Liver (tissue), 2 donors: ENCODE measurements around the gene NTM.

Experiments
- RXRA ChIP-seq, 2 donors: IDR thresholded peaks; 2 replicates each; pipeline ENCODE4 v1.6.1; 2017 to 2018; ENCODE audit warnings: antibody characterized with exemption in 2 of 2, mild to moderate bottlenecking in 1 of 2
- TAF1 ChIP-seq: conservative IDR thresholded peaks from 2 replicates; pipeline ENCODE4 v1.6.1; 2016; ENCODE audit warnings: antibody characterized with exemption, mild to moderate bottlenecking
- YY1 ChIP-seq: IDR thresholded peaks from 2 replicates; pipeline ENCODE4 v1.6.1; 2016; ENCODE audit warnings: antibody characterized with exemption, mild to moderate bottlenecking
- ZBTB33 ChIP-seq: IDR thresholded peaks from 2 replicates; pipeline ENCODE4 v1.6.1; 2016; ENCODE audit warnings: antibody characterized with exemption
- donor health status: healthy.

GRCh38 chr11:131770801-131771200 is 400.4 kb downstream of the NTM start:
- TF ChIP-seq RXRA (IDR thresholded peaks at IDR 0.05) (no peak), TAF1 (no peak), YY1 (no peak), ZBTB33 (no peak)
